NCI-H2171 treated with DMSO at 0.1 percent for 48 hours (cell line): ENCODE results near the gene PRPS2.

Experiments used
- DNase-seq: peaks from one replicate; lab custom pipeline; 2025; lab: John Stamatoyannopoulos, UW

Gene PRPS2

GRCh38 chrX:12791257-12792228, at the start of gene PRPS2:
PRPS2 (plus strand) TSS chrX:12791412; CDS start chrX:12791498, 86 bp downstream.
- peak; percentile 58 for DNase-seq

DNA sequence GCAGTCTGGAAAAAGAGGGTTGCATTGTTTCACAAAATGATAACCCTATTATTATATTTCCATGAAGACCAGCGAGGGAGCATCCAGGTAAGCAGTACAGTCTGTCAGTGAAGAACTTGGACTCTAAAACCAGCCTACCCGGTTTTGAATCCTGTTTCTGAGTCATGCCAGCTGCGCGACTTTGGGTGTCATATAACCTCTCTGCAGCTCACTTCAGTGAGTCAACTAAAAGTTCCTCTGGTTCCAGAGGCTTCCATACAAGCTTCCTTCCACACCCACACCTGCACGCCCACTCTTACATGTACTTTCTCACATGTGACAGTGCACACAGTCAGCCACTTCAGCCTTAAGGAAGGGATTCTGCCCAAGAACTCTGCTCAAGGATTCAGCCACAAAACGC, 49.8 kb upstream of the PRPS2 start:
- no peak for DNase-seq

- no peak for DNase-seq
Observed at GRCh38 chrX:12747433-12747832, 43.8 kb upstream of the PRPS2 start.

GRCh38 chrX:12751887-12752286, 39.3 kb upstream of the PRPS2 start:
- DNase-seq: no peak

- no peak for DNase-seq
Observed at GRCh38 chrX:12753366-12753765, 37.8 kb upstream of the PRPS2 start.

GRCh38 chrX:12758291-12758690, 32.9 kb upstream of the PRPS2 start:
- DNase-seq: no peak

DNA sequence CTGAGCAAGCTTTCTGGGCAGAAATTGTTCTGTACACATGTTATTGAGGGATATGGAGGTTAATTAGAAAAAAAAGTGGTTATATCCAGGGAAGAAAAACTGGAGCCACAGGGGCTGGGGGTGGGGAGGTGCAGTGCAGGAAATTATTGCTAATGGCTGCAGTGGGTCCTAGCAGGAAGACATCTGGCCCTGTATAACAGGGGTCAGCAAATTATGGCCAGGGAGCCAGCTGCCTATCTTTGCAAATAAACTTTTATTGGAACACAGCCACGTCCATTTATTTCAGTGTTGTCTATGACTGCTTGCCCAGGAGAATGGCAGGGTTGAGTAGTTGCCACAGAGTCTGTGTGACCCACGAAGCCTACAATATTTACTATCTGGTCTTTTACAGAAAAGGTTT, 23.4 kb upstream of the PRPS2 start:
- no peak for DNase-seq

- no peak for DNase-seq
Observed at GRCh38 chrX:12768491-12768890, 22.7 kb upstream of the PRPS2 start.

DNA sequence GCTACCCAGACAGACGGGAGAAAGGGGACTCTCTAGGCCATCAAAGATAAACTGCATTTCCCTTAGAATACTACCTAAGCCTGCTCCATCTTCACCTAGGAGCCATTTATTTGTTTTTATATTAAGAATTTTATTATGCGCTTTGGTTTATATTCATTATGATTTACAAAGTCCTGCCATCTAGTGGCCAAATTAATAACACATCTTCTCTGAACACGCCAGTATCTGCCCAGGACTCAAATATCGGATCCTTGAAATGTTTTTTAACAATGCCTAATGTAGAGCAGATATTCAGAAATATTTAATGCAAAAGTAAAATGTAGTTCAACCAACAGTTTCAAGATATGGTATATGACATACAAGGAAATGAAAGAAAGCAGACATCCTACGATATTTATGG, 20.8 kb upstream of the PRPS2 start:
- peak; percentile 2 for DNase-seq

DNA sequence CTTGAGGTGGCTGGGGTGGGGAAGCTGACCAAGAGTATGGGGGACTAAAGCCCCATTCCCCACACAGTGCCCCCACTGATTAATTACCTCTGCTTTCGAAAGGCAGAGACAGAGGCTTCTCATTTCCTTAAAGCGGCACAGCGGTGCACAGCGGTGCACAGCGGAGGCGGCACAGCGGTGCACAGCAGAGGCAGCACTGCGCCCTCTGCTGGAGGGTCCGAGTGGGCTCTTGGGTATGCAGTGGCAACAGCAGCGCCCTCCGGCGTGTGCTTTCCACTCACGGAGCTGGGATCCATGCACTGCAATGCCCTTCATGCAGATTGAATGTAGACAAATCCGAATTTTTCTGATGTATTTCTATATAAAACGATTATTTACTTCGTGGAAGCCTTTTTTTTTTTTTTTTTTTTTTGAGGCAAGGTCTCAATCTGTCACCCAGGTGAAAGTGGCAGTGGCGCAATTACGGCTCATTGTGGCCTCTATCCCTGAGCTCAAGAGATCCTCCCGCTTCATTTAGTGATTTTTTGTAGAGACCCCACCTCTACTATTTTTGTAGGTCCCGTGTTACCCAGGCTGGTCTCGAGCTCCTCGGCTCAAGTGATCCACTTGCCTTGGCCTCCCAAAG, 19.7 kb upstream of the PRPS2 start:
- DNase-seq: no peak

DNA sequence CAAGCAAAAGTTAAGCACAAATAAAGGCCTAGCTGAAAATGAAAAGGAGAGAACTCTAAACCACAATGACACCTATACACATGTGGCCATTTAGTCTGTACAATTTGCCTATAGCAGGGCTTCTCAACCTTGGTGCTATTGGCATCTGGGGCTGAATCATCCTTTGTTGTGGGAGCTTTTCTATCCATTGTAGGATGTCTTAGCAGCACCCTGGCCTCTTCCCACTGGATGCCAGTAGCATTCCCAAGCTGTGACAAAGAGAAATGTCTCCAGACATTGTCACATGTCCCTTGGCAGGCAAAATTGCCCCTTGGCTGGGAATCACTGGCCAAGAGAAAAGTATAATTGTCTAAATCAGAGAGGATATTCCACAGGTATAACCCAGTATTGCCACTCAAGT, 13.5 kb upstream of the PRPS2 start:
- DNase-seq: no peak

DNA sequence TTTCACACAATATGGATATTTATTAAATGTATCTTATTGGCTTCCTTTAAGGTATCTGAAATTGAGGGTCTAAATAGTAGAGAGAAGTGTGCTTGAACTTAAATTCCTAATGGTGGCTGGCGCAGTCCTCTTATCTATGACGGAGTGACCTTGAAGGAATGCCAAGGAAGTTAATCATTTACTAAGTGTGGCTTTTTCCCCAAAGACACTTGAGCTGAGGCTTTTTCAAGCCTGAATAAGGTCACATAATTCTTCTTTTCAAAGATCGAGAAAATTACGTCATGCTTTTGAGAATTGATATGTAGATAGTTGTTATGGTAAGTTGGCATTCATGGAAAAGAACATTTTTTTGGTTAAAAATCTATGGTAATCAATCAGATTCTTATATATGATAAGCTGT, 11.7 kb upstream of the PRPS2 start:
- no peak for DNase-seq

DNA sequence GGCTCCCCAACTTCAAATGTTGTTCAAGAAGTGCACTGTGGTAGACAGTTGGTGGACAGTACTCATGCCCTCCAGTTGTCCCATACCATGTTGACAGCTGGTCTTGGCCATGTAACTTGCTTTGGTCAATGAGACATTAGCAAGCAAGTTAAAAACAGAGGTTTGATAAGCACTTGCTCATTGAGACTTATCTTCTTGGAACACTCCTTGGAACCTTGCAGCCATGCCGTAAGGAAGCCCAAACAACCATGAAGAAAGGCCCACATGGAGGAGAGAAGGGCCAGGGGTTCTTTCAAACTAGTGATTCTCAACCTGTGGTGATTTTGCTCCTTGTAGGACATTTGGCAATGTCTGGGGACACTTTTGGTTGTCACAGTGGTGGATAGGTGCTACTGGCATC, 2.6 kb upstream of the PRPS2 start:
- no peak for DNase-seq

GRCh38 chrX:12789976-12790375, 1.2 kb upstream of the PRPS2 start:
- no peak for DNase-seq

DNA sequence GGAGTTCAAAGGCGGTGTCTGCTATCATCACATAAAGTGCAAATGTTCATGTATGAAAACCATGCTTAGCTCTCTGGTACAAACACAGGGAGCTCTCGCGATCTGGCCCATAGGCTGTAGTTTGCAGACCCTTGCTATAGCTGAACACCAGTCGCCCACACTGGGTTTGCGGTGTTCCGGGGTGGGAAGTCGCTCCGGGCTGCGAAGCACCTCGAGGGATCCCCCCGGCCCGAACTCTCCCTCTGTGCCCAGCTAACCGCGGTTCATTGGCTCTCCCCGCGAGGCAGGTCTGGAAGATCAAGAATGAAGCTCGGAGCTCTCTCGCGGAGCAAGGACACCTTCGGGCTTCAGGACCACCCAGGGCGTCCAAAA, 341 bp upstream of the PRPS2 start:
- peak; percentile 23 for DNase-seq

- DNase-seq: no peak
Observed at GRCh38 chrX:12792711-12793110, 1.5 kb downstream of the PRPS2 start.

GRCh38 chrX:12794654-12795053, 3.4 kb downstream of the PRPS2 start:
- no peak for DNase-seq

DNA sequence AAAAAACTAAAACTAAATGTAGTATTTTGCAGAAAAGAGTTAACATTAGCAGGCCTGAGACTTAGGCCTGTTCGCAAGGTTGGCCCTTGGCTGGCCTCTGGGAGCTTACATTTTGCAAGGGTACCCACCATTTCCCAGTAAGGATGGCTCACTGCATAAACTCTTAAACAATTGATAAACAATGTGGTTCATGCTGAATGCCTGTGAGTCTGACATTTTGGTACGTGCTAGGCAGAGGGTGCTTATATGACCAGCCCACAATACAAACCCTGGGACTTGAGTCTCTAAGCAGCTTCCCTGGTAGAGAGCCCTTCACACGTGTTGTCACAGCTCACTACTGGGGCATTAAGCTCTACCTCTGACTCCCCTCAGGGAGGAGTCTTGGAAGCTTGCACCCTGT, 7.4 kb downstream of the PRPS2 start:
- no peak for DNase-seq

GRCh38 chrX:12799118-12799517, 7.9 kb downstream of the PRPS2 start:
- DNase-seq: no peak

DNA sequence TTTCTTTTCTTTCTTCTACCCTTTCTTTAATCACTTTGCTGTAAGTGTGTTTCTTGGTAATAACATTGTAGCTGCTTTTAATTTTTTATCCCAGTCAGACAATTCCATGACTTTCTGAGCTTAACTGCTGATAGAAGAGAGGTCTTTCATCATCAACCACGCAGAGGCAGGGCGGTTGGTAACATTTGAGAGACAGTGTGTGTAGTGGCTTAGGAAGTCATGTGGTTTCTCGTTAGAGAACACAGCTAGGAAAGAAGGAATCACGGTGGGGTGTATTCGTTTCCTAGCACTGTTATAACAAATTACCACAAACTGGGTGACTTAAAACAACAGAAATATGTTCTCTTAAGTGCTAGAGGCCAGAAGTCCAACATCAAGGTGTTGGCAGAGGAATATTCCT, 11.5 kb downstream of the PRPS2 start:
- no peak for DNase-seq

DNA sequence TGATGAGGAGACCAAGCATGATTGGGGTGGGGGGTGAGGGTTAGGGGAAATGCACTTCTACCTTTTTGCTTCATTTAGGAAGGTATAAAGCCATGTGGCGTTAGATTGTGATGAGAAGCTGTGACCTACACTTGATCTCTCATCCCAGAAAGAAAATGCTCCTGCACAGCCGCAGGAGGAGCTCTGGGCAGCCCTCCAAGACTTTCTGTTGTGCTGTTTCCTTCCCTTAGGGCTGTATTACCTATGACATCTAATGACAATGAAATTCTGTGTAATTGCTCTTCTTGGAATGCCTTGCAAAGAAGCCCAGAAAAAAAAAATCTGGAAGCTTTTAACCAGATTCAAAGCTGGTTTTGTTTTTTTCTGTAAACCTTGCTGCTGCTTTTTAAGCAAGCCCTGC, 13.4 kb downstream of the PRPS2 start:
- DNase-seq: no peak

GRCh38 chrX:12805333-12805732, 14.1 kb downstream of the PRPS2 start:
- DNase-seq: no peak

DNA sequence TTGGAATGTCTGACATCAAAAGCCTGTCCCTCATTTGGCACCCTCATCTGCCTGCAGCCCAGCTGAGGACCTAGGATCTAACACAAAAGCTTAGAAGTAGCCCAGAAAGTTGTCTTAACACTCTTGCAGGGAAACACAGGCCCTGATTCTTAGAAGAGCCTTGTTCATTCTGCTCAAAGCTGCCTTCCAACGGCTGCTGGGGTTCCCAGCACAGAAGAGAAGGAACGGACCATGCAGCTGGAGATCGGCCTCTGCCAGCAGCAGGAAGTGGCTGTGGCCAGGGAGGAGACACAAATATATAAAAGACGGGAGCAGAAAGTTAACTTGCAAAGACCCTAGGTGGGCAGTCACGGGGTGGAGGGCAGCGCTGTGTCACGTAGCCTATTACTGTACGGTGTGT, 20.4 kb downstream of the PRPS2 start:
- no peak for DNase-seq

- DNase-seq: peak; percentile 7
Observed at GRCh38 chrX:12814420-12814819, 23.2 kb downstream of the PRPS2 start.
